Measurements from ENCODE around the gene CCL13.

CCL13 gene

GRCh38 chr17:34364751-34365150 is 8.5 kb downstream of the CCL13 start:
- no peak for DNase-seq

- DNase-seq = no peak
Measured at GRCh38 chr17:34365340-34365739, 9.1 kb downstream of the CCL13 start.

GRCh38 chr17:34366010-34366409 is 9.7 kb downstream of the CCL13 start:
- DNase-seq = no peak

- no peak for DNase-seq
Measured at GRCh38 chr17:34366529-34367107, 10.3 kb downstream of the CCL13 start.

GRCh38 chr17:34367486-34368195 is 11.4 kb downstream of the CCL13 start:
- no peak for DNase-seq

- DNase-seq = no peak
Measured at GRCh38 chr17:34368196-34368945, 12.1 kb downstream of the CCL13 start.

- no peak for DNase-seq
Measured at GRCh38 chr17:34368946-34369500, 12.7 kb downstream of the CCL13 start.

GRCh38 chr17:34369571-34369970 is 13.3 kb downstream of the CCL13 start:
- no peak for DNase-seq

GRCh38 chr17:34370376-34370996 is 14.2 kb downstream of the CCL13 start:
- DNase-seq = no peak

- no peak for DNase-seq
Measured at GRCh38 chr17:34370997-34371395, 14.7 kb downstream of the CCL13 start.

GRCh38 chr17:34371405-34372100 is 15.3 kb downstream of the CCL13 start:
- DNase-seq = no peak

- DNase-seq = no peak
Measured at GRCh38 chr17:34374457-34374856, 18.2 kb downstream of the CCL13 start.

GRCh38 chr17:34375426-34375997 is 19.2 kb downstream of the CCL13 start:
- no peak for DNase-seq

- no peak for DNase-seq
Measured at GRCh38 chr17:34377078-34377823, 21.0 kb downstream of the CCL13 start.

GRCh38 chr17:34378664-34379101 is 22.4 kb downstream of the CCL13 start:
- DNase-seq = no peak

GRCh38 chr17:34379868-34380267 is 23.6 kb downstream of the CCL13 start:
- no peak for DNase-seq

- no peak for DNase-seq
Measured at GRCh38 chr17:34382621-34383124, 26.4 kb downstream of the CCL13 start.

- no peak for DNase-seq
Measured at GRCh38 chr17:34383216-34383615, 26.9 kb downstream of the CCL13 start.

GRCh38 chr17:34384271-34384670 is 28.0 kb downstream of the CCL13 start:
- DNase-seq = no peak

- DNase-seq = no peak
Measured at GRCh38 chr17:34384822-34385605, 28.7 kb downstream of the CCL13 start.

- DNase-seq = no peak
Measured at GRCh38 chr17:34386343-34386696, 30.0 kb downstream of the CCL13 start.

Measured in NCI-H1930 (cell line).